GM12878 (cell line): ENCODE measurements around the gene LMNTD2. TPM values are rescaled to one million over a fixed set of nuclear protein-coding genes. Genes with fewer than 3 reads are reported as not detected.
A peak's percentile ranks its signal among the peaks of the same experiment; 100 is the strongest.

Experiments
- ATAC-seq: fragments of 200-7000 bp; cut with Tn5 transposase; 3 replicates; pipeline ENCODE4 v1.9.1; 2020; ENCODE audit warnings: mild to moderate bottlenecking, moderate library complexity
- BruUV-seq: library from RNA; stranded (reverse); fragments of 400-500 nt; replicated peaks from 2 replicates; lab custom pipeline; 2021; lab: Mats Ljungman, UMichigan
- CTCF ChIA-PET: fragments of 300-600 bp; sonication (Branson Sonifier 250); formaldehyde crosslinking; extraction: SDS; loops from one replicate; lab custom pipeline; 2021; ENCODE audit warnings: inconsistent platforms; lab: Yijun Ruan, JAX
- POLR2A ChIA-PET: fragments of 350-600 bp; formaldehyde crosslinking; extraction: SDS; loops from one replicate; lab custom pipeline; 2021; ENCODE audit warnings: inconsistent platforms; lab: Charles Lee
- RAD21 ChIA-PET: fragments of 300-600 bp; sonication (Branson Sonifier 250); formaldehyde crosslinking; loops from one replicate; lab custom pipeline; 2023; ENCODE audit warnings: antibody characterized with exemption; ENCODE audit not compliant: unreplicated experiment; lab: Charles Lee
- SMC1A ChIA-PET: fragments of 300-600 bp; sonication (Branson Sonifier 250); formaldehyde crosslinking; loops from one replicate; lab custom pipeline; 2023; ENCODE audit not compliant: unreplicated experiment, uncharacterized antibody; lab: Charles Lee
- DNase-seq: peaks from one replicate; pipeline ENCODE4 v3.0.0-alpha.2; 2011; ENCODE audit warnings: low read depth, low spot score
- FAIRE-seq: peaks from 3 replicates; lab custom pipeline; 2011; peaks lifted over from hg19 to GRCh38; lab: Jason Lieb, UNC
- H2AFZ ChIP-seq: 2 replicates; pipeline ENCODE4 v1.6.0; 2011; ENCODE audit warnings: low read depth, low read length, control low read depth; ENCODE audit not compliant: control insufficient read depth
- H3K27ac ChIP-seq: 2 replicates; pipeline ENCODE4 v1.5.1; 2011; ENCODE audit warnings: control low read depth; ENCODE audit not compliant: control insufficient read depth, insufficient read depth
- H3K27me3 ChIP-seq, 2 experiments: replicated peaks in 1 of 2; 2 replicates each; pipeline versions ENCODE4 v1.6.0 to v1.6.1; 2011; ENCODE audit warnings: low read length in 1 of 2; ENCODE audit not compliant: control insufficient read depth in 2 of 2, insufficient read depth in 2 of 2
- H3K36me3 ChIP-seq, 2 experiments: 2 replicates each; pipeline ENCODE4 v1.5.1; 2011; ENCODE audit warnings: low read length in 1 of 2; ENCODE audit not compliant: control insufficient read depth in 2 of 2, insufficient read depth in 2 of 2
- H3K4me1 ChIP-seq: 2 replicates; pipeline ENCODE4 v1.6.1; 2011; ENCODE audit warnings: mild to moderate bottlenecking, low read length, moderate library complexity, mixed read lengths; ENCODE audit not compliant: control insufficient read depth, insufficient read depth
- H3K4me2 ChIP-seq: 2 replicates; pipeline ENCODE4 v1.6.0; 2011; ENCODE audit warnings: control low read depth; ENCODE audit not compliant: control insufficient read depth, insufficient read depth
- H3K4me3 ChIP-seq: fragments of 200-600 bp; sonication (generic); 2 replicates; pipeline ENCODE4 v1.5.1; 2016
- H3K79me2 ChIP-seq: 2 replicates; pipeline ENCODE4 v1.6.0; 2011; ENCODE audit warnings: low read length; ENCODE audit not compliant: control insufficient read depth, insufficient read depth
- H3K9ac ChIP-seq: 2 replicates; pipeline ENCODE4 v1.8.0; 2011; ENCODE audit warnings: low read length, control low read depth, mixed read lengths; ENCODE audit not compliant: control insufficient read depth, insufficient read depth
- H3K9me3 ChIP-seq: replicated peaks from 3 replicates; pipeline ENCODE4 v1.5.1; 2011; ENCODE audit warnings: mild to moderate bottlenecking, low read length; ENCODE audit not compliant: control insufficient read depth, insufficient read depth
- H4K20me1 ChIP-seq: 2 replicates; pipeline ENCODE4 v1.6.0; 2011; ENCODE audit not compliant: control insufficient read depth, insufficient read depth
- CBX3 ChIP-seq: fragments of 200-600 bp; sonication (generic); IDR thresholded peaks from 2 replicates; pipeline ENCODE4 v1.6.1; 2016; ENCODE audit warnings: low read depth, borderline replicate concordance
- CBX5 ChIP-seq: sonication (generic); IDR thresholded peaks from 2 replicates; pipeline ENCODE4 v1.6.1; 2016; ENCODE audit warnings: low read depth, moderate library complexity, mild to moderate bottlenecking, inconsistent platforms
- GABPA ChIP-seq: IDR thresholded peaks from 2 replicates; pipeline ENCODE4 v1.6.1; 2014; ENCODE audit warnings: antibody characterized with exemption, low read depth, mild to moderate bottlenecking, inconsistent platforms
- HCFC1 ChIP-seq: fragments of 150-350 bp; IDR thresholded peaks from 2 replicates; pipeline ENCODE4 v1.6.1; 2014; ENCODE audit warnings: low read length
- IRF4 ChIP-seq: IDR thresholded peaks from 2 replicates; pipeline ENCODE4 v1.6.1; 2011; ENCODE audit warnings: low read depth, low read length
- KDM1A ChIP-seq: fragments of 200-600 bp; sonication (generic); IDR thresholded peaks from 2 replicates; pipeline ENCODE4 v1.6.1; 2016; ENCODE audit warnings: borderline replicate concordance
- RB1 ChIP-seq: fragments of 450-650 bp; formaldehyde crosslinking; IDR thresholded peaks from 2 replicates; pipeline ENCODE4 v1.6.1; 2017; ENCODE audit warnings: mild to moderate bottlenecking, borderline replicate concordance
- SP1 ChIP-seq: IDR thresholded peaks from one replicate; pipeline ENCODE4 v1.6.1; 2011; ENCODE audit warnings: low read depth, low read length
- WRNIP1 ChIP-seq: IDR thresholded peaks from 2 replicates; pipeline ENCODE4 v1.6.1; 2011; ENCODE audit warnings: low read depth, low read length, improper control_type of control experiment, borderline replicate concordance
- WGBS: methylation state at CpG from one replicate; pipeline ENCODE4 v1.1.6; 2016; ENCODE audit warnings: low lambda C conversion rate; ENCODE audit not compliant: insufficient replicate concordance, insufficient coverage; ENCODE audit errors: missing lambda C conversion rate; 5-methylcytosine and 5-hydroxymethylcytosine counted together
- in situ Hi-C: fragments of 300-500 bp; cut with MboI; formaldehyde crosslinking; loops from 9 replicates; pipeline ENCODE4 v1.14.3; 2018; ENCODE audit warnings: mixed read lengths
- intact Hi-C: fragments of 100-400 bp; cut with micrococcal nuclease; formaldehyde crosslinking; loops from one replicate; pipeline ENCODE4 v1.14.2; 2022; ENCODE audit not compliant: unreplicated experiment
- polyA plus RNA-seq, 11 experiments: library from polyadenylated mRNA; depleted of rRNA in 4 of 11; unstranded in 6 of 11; stranded (reverse) in 5 of 11; fragments of >200 nt; fragmentation: Nextera tagmentation in 4 of 11; fragmentation: Illumina TruSeq in 1 of 11; extraction: Ambion mirVana in 4 of 11; extraction: Trizol in 1 of 11; gene quantifications; 1 replicate in 1 of 11; 2 replicates in 10 of 11; pipeline versions ENCODE4 v1.2.1 to v1.2.3, GENCODE V29; 2011 to 2016; ENCODE audit warnings: inconsistent platforms in 2 of 11, missing spikeins in 2 of 11, low read depth in 1 of 11
- total RNA-seq, 4 experiments: library from RNA; depleted of rRNA in 3 of 4; stranded (reverse); fragments of >200 nt in 3 of 4; fragmentation: Illumina TruSeq in 1 of 4; extraction: Trizol in 1 of 4; gene quantifications; 2 replicates each; pipeline versions ENCODE4 v1.2.1 to v1.2.3, GENCODE V29; 2013 to 2021

Gene LMNTD2
- total and polyA plus RNA-seq, 10 of the 15 experiments (the other 5 are each of a cell fraction or from before 2014, with no cell fraction given), result 0.22 to 4.1 (median 1.3) TPM; not detected in 2

DNA sequence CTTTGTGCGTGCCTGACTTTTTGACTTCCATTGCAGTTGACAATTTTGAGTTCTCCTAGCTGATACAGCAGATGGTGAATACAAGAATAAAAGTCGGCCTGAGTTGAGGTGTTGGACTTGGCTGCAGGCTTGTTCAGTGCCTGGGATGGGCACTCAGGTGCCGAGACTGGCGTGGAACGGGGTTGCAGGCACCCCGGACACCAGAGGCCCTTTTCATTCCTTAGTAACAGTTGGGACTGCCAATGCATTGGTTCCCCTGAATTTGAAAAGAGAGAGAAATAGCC lies 17.0 kb upstream of the LMNTD2 start (continued):
- no peak for TF ChIP-seq KDM1A
- no peak for TF ChIP-seq CBX5
- no peak for TF ChIP-seq HCFC1
- no peak for TF ChIP-seq WRNIP1

DNA sequence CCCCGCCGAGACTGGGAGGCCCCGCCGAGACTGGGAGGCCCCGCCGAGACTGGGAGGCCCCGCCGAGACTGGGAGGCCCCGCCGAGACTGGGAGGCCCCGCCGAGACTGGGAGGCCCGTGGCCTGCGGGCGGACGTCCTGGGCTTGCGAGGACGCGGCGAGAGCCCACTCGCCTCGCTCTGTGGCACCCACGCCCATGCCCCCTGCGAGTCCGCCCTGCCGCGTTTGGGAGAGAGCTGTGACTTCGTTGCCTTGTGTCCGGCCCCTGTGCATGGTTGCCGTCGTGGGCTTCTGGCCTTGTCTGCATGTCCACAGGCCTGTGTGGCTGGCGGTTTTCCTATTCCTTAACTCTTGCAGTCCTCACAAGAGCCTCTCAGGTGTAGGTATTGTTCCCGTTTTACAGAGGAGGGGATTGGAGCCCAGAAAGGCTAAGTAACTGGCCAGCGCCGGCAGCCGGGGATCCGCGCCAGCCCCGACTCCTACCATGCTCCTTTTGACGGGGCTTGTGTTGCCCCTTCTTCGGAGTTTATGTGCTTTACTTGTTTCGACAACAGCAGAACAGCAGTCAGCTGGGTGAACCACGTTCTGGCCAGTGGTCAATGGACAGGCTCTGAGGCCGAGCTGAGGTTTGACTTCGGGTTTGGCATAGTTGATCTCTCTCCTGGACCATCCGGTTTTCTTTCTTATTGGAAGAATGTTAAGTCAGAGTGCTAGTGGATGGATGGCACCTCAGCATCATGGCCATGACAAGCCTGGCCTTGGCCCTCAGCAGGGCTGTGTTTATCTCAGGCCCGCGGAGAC lies 16.5 kb upstream of the LMNTD2 start:
- peaks cover 16% of the 10 kb centered on the region for H3K4me1 ChIP-seq
- RAD21 ChIA-PET, result no interaction called here
- WGBS, result 7% methylated on average over 32 of the region's 48 CpGs
- FAIRE-seq (peak; percentile 59), DNase-seq (no peak), ATAC-seq (no peak)
- in situ Hi-C loops (no loop called here), intact Hi-C loops (no loop called here)
- no peak for TF ChIP-seq RB1
- no peak for TF ChIP-seq IRF4
- no peak for TF ChIP-seq CBX3
- TF ChIP-seq SP1, result no peak
- no peak for TF ChIP-seq GABPA
- H3K9me3 ChIP-seq, result no peaks in the 10 kb centered on the region
- H3K27ac ChIP-seq, result peak overlapping the region; percentile 100
- POLR2A ChIA-PET, result interaction anchor here (0.9 to 1.5 kb wide), 3 partner anchors 8 to 145 kb away, joined by 3 to 4 read pairs (median 3); no protein-coding TSS in a partner anchor
- peak overlapping the region; percentile 85 for H3K4me3 ChIP-seq
- no TSS peak for BruUV-seq
- H3K36me3 ChIP-seq, result peaks cover 5 to 6% of the 10 kb centered on the region in 2 experiments
- peaks cover 0 to 3% of the 10 kb centered on the region in 2 experiments; a peak in 2 of 4 replicates for H3K27me3 ChIP-seq
- SMC1A ChIA-PET, result no interaction called here
- peak overlapping the region; percentile 97 for H3K9ac ChIP-seq
- CTCF ChIA-PET, result no interaction called here
- H3K4me2 ChIP-seq, result peak overlapping the region; percentile 62
- peaks cover 53% of the 10 kb centered on the region for H3K79me2 ChIP-seq
- no peak overlapping the region for H2AFZ ChIP-seq
- peaks cover 28% of the 10 kb centered on the region for H4K20me1 ChIP-seq
